SK-N-SH (cell line): Measurements from ENCODE around the gene DAB2.

ENCODE experiments used
- CTCF ChIP-seq: fragments of 200-600 bp; sonication (generic); IDR thresholded peaks from 2 replicates; pipeline ENCODE4 v1.6.1; 2017; ENCODE audit warnings: antibody characterized with exemption, mild to moderate bottlenecking, moderate library complexity
- EP300 ChIP-seq, 2 experiments: IDR thresholded peaks; 2 replicates each; pipeline versions ENCODE4 v1.4.0 to v1.6.1; 2012; ENCODE audit warnings: borderline replicate concordance in 1 of 2, low read depth in 1 of 2, low read length in 1 of 2
- EZH2phosphoT487 ChIP-seq: fragments of 200-600 bp; sonication (generic); IDR thresholded peaks from 2 replicates; pipeline ENCODE4 v1.6.1; 2017; ENCODE audit warnings: low read depth, mixed run types, mild to moderate bottlenecking, antibody characterized with exemption, moderate library complexity, borderline replicate concordance
- FOXM1 ChIP-seq: IDR thresholded peaks from 2 replicates; pipeline ENCODE4 v1.4.0; 2012; ENCODE audit warnings: low read depth, mild to moderate bottlenecking
- GATA2 ChIP-seq: sonication (generic); formaldehyde crosslinking; IDR thresholded peaks from 2 replicates; pipeline ENCODE4 v1.5.0; 2020; ENCODE audit warnings: mild to moderate bottlenecking, missing genetic modification reagents
- JUND ChIP-seq: IDR thresholded peaks from 2 replicates; pipeline ENCODE4 v1.4.0; 2012
- MAX ChIP-seq: IDR thresholded peaks from 2 replicates; pipeline ENCODE4 v1.4.0; 2012; ENCODE audit warnings: low read depth
- POLR2AphosphoS5 ChIP-seq: IDR thresholded peaks from 2 replicates; pipeline ENCODE4 v1.6.1; 2012; ENCODE audit warnings: low read depth, low read length
- REST ChIP-seq: IDR thresholded peaks from 2 replicates; pipeline ENCODE4 v1.6.1; 2012; ENCODE audit warnings: mild to moderate bottlenecking, low read depth, low read length, moderate library complexity
- SMC3 ChIP-seq: IDR thresholded peaks from 2 replicates; pipeline ENCODE4 v1.6.1; 2012; ENCODE audit warnings: low read depth, low read length, improper control_type of control experiment
- USF2 ChIP-seq: fragments of 150-350 bp; IDR thresholded peaks from 2 replicates; pipeline ENCODE4 v1.6.1; 2017; ENCODE audit warnings: antibody characterized with exemption, low read length, low read depth, borderline replicate concordance
- YY1 ChIP-seq: IDR thresholded peaks from 2 replicates; pipeline ENCODE4 v1.4.0; 2012; ENCODE audit warnings: low read depth, mild to moderate bottlenecking

GRCh38 chr5:39464088-39464487 is 39.3 kb upstream of the DAB2 start:
- no peak for TF ChIP-seq CTCF
- TF ChIP-seq YY1: no peak
- TF ChIP-seq POLR2AphosphoS5: no peak
- TF ChIP-seq REST: no peak
- TF ChIP-seq JUND: no peak
- TF ChIP-seq MAX: no peak
- TF ChIP-seq SMC3: no peak
- no peak for TF ChIP-seq EP300 (IDR thresholded peaks at IDR 0.05; ENCODE audit: borderline replicate concordance in 1 of 2, low read depth in 1 of 2, low read length in 1 of 2)
- TF ChIP-seq EZH2phosphoT487: no peak
- TF ChIP-seq FOXM1: no peak
- TF ChIP-seq GATA2 (CRISPR knock-in tag): no peak
- TF ChIP-seq USF2: no peak
